Bronchial epithelial cell (primary cell): ENCODE measurements around the gene SMO. TPM values are rescaled to one million over a fixed set of nuclear protein-coding genes. Genes with fewer than 3 reads are reported as not detected.

ENCODE experiments used
- DNase-seq: peaks from one replicate; pipeline ENCODE4 v3.0.0-alpha.2; 2010; ENCODE audit warnings: low read depth
- FAIRE-seq: peaks from 2 replicates; lab custom pipeline; 2011; peaks lifted over from hg19 to GRCh38; lab: Jason Lieb, UNC
- H3K27me3 ChIP-seq: 2 replicates; pipeline ENCODE4 v1.5.1; 2011; ENCODE audit warnings: low read length; ENCODE audit not compliant: control insufficient read depth, insufficient read depth
- H3K36me3 ChIP-seq: 2 replicates; pipeline ENCODE4 v1.5.1; 2011; ENCODE audit warnings: low read length; ENCODE audit not compliant: control insufficient read depth, insufficient read depth
- H3K4me3 ChIP-seq: 2 replicates; pipeline ENCODE4 v1.5.1; 2011; ENCODE audit warnings: mild to moderate bottlenecking, low read depth, low read length, control low read depth
- CTCF ChIP-seq: IDR thresholded peaks from 2 replicates; pipeline ENCODE4 v1.5.1; 2011; ENCODE audit warnings: mild to moderate bottlenecking, moderate library complexity, low read length, control low read depth, inconsistent platforms; ENCODE audit not compliant: insufficient read depth, severe bottlenecking
- total RNA-seq: library from RNA; depleted of rRNA; stranded (reverse); fragments of >200 nt; gene quantifications from 2 replicates; pipeline ENCODE4 v1.2.1, GENCODE V29; 2014

Gene SMO
- total RNA-seq, 1 donor from 2014 or later, result 2.4 TPM

DNA sequence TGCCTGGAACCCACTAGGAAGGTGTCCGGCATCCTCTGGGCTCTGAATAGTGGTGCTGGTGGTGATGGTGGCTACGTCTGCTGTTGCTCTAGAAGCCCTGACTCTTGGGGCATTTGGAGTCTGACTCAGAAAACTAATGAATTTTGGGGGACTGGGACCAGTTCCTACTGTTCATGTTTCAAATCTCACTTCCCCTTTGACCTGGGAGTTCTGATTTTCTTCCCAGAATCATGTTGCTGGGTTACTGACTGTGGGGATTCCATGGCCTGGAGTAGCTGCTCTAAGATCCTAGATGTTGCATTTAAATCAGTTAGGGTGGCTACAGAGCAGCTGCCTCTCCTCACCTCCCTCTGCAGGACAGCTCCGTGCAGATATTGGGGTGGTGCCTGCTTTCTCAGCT is 40.7 kb upstream of the SMO start:
- no peak for FAIRE-seq
- no peak for TF ChIP-seq CTCF
- H3K36me3 ChIP-seq, result no peaks in the 10 kb centered on the region

DNA sequence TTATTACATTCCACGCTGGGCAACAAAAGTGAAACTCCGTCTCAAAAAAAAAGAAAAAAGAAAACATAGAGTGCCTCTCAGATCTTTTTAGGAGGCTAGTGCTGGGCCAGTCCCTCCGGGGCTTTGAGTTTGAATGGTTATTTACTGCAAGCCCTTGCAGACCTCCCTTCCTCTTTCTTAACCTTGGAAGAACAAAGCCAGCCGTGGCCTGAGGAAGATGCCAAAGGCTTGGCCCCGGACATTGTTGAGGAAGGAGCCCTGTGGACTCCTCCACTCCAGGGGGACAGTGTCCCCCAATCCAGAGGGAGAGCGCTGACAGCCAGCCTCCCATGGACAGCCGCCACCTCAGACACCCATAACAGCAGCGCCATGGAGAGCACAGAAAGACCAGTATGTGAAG is 38.9 kb upstream of the SMO start:
- no peak for TF ChIP-seq CTCF
- Histone ChIP-seq H3K36me3 (no peaks in the 10 kb centered on the region), H3K4me3 (no peak overlapping the region), H3K27me3 (peaks cover 2% of the 10 kb centered on the region)
- DNase-seq (no peak), FAIRE-seq (no peak)

More for the DNA sequence above, 40.7 kb upstream of the SMO start:
- peaks cover 4% of the 10 kb centered on the region for H3K27me3 ChIP-seq
- DNase-seq, result no peak
- H3K4me3 ChIP-seq, result no peak overlapping the region

GRCh38 chr7:129150199-129150996 is 38.0 kb upstream of the SMO start:
- no peak for TF ChIP-seq CTCF
- Histone ChIP-seq H3K36me3 (no peaks in the 10 kb centered on the region), H3K27me3 (peaks cover 2% of the 10 kb centered on the region), H3K4me3 (no peak overlapping the region)
- FAIRE-seq, result no peak
- no peak for DNase-seq

DNA sequence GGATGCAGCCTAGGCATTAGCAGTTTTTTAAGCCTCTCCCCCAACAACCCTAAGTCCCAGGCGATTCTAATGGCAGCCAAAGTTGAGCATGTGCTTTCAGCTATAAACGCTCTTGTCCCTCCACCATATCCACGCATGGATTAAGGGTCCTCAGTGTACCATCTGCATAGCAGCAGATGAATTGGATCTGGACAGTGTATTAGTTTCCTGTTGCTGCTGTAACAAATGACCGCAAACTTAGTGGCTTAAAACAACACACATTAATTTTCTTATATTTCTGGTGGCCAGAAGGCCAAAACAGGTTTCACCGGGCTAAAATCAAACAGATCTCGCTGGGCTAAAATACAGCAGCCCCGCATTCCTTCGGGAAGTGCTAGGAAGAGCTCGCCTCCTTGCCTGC is 30.8 kb upstream of the SMO start:
- TF ChIP-seq CTCF, result no peak
- FAIRE-seq (no peak), DNase-seq (no peak)
- Histone ChIP-seq H3K4me3 (no peak overlapping the region), H3K27me3 (peaks cover 1% of the 10 kb centered on the region), H3K36me3 (no peaks in the 10 kb centered on the region)

- FAIRE-seq (no peak), DNase-seq (no peak)
- no peak for TF ChIP-seq CTCF
- Histone ChIP-seq H3K4me3 (no peak overlapping the region), H3K36me3 (no peaks in the 10 kb centered on the region), H3K27me3 (peaks cover 1% of the 10 kb centered on the region)
Measured at GRCh38 chr7:129159539-129159938, 28.9 kb upstream of the SMO start.
